HL-60 (cell line): ENCODE measurements around the gene GBA3.

Source experiments
- DNase-seq, 2 experiments: peaks; one replicate each; pipeline ENCODE4 v3.0.0-alpha.2; 2010 to 2020; ENCODE audit warnings: low read depth in 1 of 2, low spot score in 1 of 2
- H3K27ac ChIP-seq: fragments of 250-450 bp; sonication (Bioruptor Pico); replicated peaks from 2 replicates; pipeline ENCODE4 v1.5.1; 2020; ENCODE audit warnings: mild to moderate bottlenecking, moderate library complexity
- H3K27me3 ChIP-seq: fragments of 250-450 bp; sonication (Bioruptor Pico); 2 replicates; pipeline ENCODE4 v1.5.1; 2021; ENCODE audit warnings: mild to moderate bottlenecking, moderate library complexity; ENCODE audit not compliant: insufficient read depth, poor library complexity, severe bottlenecking
- H3K4me3 ChIP-seq: replicated peaks from 2 replicates; pipeline ENCODE4 v1.5.1; 2011; ENCODE audit warnings: mild to moderate bottlenecking, control low read depth, low read length; ENCODE audit not compliant: insufficient read depth
- CTCF ChIP-seq: IDR thresholded peaks from one replicate; pipeline ENCODE4 v1.5.1; 2011; ENCODE audit warnings: low read length, control low read depth, inconsistent platforms; ENCODE audit not compliant: insufficient read depth
- GABPA ChIP-seq: IDR thresholded peaks from 2 replicates; pipeline ENCODE4 v1.6.1; 2012; ENCODE audit warnings: low read depth
- POLR2AphosphoS5 ChIP-seq: IDR thresholded peaks from 2 replicates; pipeline ENCODE4 v1.6.1; 2012; ENCODE audit warnings: low read depth
- SPI1 ChIP-seq: IDR thresholded peaks from 2 replicates; pipeline ENCODE4 v1.6.1; 2012; ENCODE audit warnings: low read depth, mild to moderate bottlenecking, borderline replicate concordance
- TF ChIP-seq, protein P1 (sequence below): IDR thresholded peaks from 2 replicates; pipeline ENCODE4 v1.6.1; 2012; ENCODE audit warnings: low read depth; ENCODE audit not compliant: insufficient replicate concordance

The GBA3 gene

DNA sequence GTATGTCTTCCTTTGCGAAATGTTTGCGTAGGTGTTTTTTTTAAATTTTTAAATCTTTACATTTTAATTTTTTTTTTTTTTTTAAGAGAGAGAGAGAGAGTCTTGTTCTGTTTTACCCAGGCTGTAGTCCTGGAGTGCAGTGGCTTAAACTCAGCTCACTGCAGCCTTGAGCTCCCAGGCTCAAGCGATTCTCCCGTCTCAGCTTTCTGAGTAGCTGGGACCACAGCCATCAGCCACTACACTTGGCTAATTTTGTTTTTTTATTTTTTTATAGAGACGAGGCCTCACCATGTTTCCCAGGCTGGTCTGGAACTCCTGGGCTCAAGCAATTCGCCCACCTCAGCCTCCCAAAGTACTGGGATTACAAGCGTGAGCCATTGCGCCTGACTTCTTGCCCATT lies 43.7 kb upstream of the GBA3 start:
- Histone ChIP-seq H3K27ac (no peak overlapping the region), H3K27me3 (no peaks in the 10 kb centered on the region), H3K4me3 (no peak overlapping the region)
- TF ChIP-seq CTCF (no peak), SPI1 (no peak), POLR2AphosphoS5 (no peak), GABPA (no peak)
- TF ChIP-seq, protein P1, sequence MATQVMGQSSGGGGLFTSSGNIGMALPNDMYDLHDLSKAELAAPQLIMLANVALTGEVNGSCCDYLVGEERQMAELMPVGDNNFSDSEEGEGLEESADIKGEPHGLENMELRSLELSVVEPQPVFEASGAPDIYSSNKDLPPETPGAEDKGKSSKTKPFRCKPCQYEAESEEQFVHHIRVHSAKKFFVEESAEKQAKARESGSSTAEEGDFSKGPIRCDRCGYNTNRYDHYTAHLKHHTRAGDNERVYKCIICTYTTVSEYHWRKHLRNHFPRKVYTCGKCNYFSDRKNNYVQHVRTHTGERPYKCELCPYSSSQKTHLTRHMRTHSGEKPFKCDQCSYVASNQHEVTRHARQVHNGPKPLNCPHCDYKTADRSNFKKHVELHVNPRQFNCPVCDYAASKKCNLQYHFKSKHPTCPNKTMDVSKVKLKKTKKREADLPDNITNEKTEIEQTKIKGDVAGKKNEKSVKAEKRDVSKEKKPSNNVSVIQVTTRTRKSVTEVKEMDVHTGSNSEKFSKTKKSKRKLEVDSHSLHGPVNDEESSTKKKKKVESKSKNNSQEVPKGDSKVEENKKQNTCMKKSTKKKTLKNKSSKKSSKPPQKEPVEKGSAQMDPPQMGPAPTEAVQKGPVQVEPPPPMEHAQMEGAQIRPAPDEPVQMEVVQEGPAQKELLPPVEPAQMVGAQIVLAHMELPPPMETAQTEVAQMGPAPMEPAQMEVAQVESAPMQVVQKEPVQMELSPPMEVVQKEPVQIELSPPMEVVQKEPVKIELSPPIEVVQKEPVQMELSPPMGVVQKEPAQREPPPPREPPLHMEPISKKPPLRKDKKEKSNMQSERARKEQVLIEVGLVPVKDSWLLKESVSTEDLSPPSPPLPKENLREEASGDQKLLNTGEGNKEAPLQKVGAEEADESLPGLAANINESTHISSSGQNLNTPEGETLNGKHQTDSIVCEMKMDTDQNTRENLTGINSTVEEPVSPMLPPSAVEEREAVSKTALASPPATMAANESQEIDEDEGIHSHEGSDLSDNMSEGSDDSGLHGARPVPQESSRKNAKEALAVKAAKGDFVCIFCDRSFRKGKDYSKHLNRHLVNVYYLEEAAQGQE: no peak
- DNase-seq: no peak

- DNase-seq: no peak
Measured at GRCh38 chr4:22650771-22651170, 42.0 kb upstream of the GBA3 start.

DNA sequence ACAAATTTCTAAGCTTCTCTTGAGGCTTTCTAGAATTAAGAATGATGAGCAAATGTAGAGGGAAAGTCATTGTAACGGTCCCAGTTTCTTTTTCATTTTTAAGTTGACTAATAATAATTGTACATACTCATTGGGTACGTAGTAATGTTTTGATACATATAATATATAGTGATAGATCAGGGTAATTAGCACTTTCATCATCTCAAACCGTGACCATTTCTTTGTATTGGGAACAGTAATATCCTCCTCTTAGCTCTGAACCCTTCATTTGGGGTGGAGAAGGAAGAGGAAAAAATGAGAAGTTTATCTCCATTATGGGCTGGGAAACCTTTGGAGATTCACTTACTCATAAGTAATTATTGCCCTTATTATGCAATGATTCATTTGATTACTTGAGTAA lies 39.0 kb upstream of the GBA3 start:
- no peaks in the 10 kb centered on the region for H3K27me3 ChIP-seq
- DNase-seq: no peak
- TF ChIP-seq GABPA (no peak), CTCF (no peak), SPI1 (no peak), POLR2AphosphoS5 (no peak)
- TF ChIP-seq, protein P1: no peak
- no peak overlapping the region for H3K27ac ChIP-seq
- no peak overlapping the region for H3K4me3 ChIP-seq

More at GRCh38 chr4:22650771-22651170, 42.0 kb upstream of the GBA3 start:
- no peaks in the 10 kb centered on the region for H3K27me3 ChIP-seq
- no peak for TF ChIP-seq POLR2AphosphoS5
- TF ChIP-seq, protein P1: no peak
- no peak for TF ChIP-seq SPI1
- TF ChIP-seq CTCF: no peak
- no peak overlapping the region for H3K4me3 ChIP-seq
- H3K27ac ChIP-seq: no peak overlapping the region
